K562 treated with DMSO at 1 percent for 24 hours (cell line): ENCODE data around the gene CCL15. TPM values are rescaled to one million over a fixed set of nuclear protein-coding genes. Genes with fewer than 3 reads are reported as not detected.

ENCODE experiments used
- total RNA-seq: library from RNA; unstranded; fragments of 300-600 nt; gene quantifications from 2 replicates; pipeline ENCODE4 v1.2.3, GENCODE V29; 2022; ENCODE audit warnings: low read depth; ENCODE audit not compliant: insufficient read depth

Gene CCL15, protein sequence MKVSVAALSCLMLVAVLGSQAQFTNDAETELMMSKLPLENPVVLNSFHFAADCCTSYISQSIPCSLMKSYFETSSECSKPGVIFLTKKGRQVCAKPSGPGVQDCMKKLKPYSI
- total RNA-seq = not detected in 2 replicates

GRCh38 chr17:36001110-36001771 is at the start of gene CCL15:
TSS of gene CCL15 (minus strand) at chr17:36001553. CDS start at chr17:36001492, 61 bp downstream.

DNA sequence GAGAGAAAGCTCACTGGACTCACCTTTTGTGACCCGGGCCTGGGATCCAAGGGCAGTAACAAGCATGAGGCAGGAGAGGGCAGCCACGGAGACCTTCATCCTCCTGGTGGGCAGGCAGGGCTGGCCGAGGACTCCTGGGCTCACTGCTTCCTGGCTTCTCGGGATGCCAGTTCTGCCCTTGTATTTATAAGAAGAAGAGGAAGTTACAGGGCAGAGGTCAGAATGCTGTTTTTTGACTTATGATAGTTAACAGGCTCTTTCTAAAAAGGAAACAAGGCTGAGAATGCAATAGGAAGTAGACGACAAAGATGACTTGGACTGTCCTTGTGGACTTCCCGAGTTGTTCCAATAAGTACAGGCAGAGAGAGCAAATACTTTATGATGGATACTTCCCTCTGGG is 16.4 kb upstream of the CCL15 start, which contains the start of gene CCL23:
CCL23 (minus strand) TSS at position 174 of the 400 bp plus-strand sequence; CDS start at position 99, 75 bp downstream.

DNA sequence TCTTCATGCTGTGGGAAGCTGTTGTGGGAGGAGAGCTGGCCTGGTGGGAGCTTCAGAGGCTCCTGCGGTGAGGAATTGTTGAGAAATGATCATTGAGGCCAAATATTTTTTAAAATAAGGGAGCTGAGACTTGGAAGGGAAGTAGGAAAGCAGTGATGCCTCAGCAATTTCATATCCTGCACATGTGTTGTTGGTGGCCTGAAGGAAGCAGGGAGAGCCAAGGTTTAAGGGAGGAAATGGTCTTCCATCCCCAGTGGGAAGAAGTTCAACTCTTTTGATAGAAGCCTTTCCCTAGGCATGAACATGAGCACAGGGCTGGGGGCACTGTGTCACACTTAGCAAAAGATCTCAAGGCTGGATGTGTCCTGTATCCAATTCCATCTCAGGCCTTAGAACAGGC is 14.7 kb downstream of the CCL15 start, which contains the start of gene CCL14:
CCL14 (minus strand) TSS at position 87 of the 400 bp plus-strand sequence; CDS start at position 7, 80 bp downstream.

GRCh38 chr17:35981246-35981645 is 20.1 kb downstream of the CCL15 start, which contains the start of gene CCL16:
TSS of gene CCL16 (minus strand) at chr17:35981497. CDS start at chr17:35981420, 77 bp downstream.

Other genes starting within 250 kb of the CCL15 start
- gene GAS2L2, start 248.3 kb downstream of the CCL15 start, total RNA-seq = not detected in 2 replicates
- not detected in 2 replicates for gene C17orf50, start 240.7 kb downstream of the CCL15 start, total RNA-seq
- gene MMP28, start 205.9 kb downstream of the CCL15 start, total RNA-seq = not detected in 2 replicates
- gene TAF15, start 192.1 kb downstream of the CCL15 start, total RNA-seq = 127 and 139 TPM in 2 replicates
- gene HEATR9, start 132.7 kb downstream of the CCL15 start, total RNA-seq = not detected in 2 replicates
- gene CCL5, start 121.2 kb downstream of the CCL15 start, total RNA-seq = 0.53 and 0.67 TPM in 2 replicates
- 10.2 and 13.9 TPM in 2 replicates for gene RDM1, start 70.8 kb downstream of the CCL15 start, total RNA-seq
- not detected in 2 replicates for gene LYZL6, start 57.8 kb downstream of the CCL15 start, total RNA-seq
- gene CCL16, start 20.1 kb downstream of the CCL15 start, total RNA-seq = not detected in 2 replicates
- not detected in 2 replicates for gene CCL14, start 14.8 kb downstream of the CCL15 start, total RNA-seq
- not detected in 2 replicates for gene CCL23, start 16.4 kb upstream of the CCL15 start, total RNA-seq
- not detected in 2 replicates for gene CCL18, start 62.7 kb upstream of the CCL15 start, total RNA-seq
- gene CCL3, start 88.6 kb upstream of the CCL15 start, total RNA-seq = not detected in 2 replicates
- gene CCL4, start 102.3 kb upstream of the CCL15 start, total RNA-seq = not detected in 2 replicates
- gene TBC1D3B, start 175.1 kb upstream of the CCL15 start, total RNA-seq = not detected in 2 replicates
- gene CCL3L1, start 195.2 kb upstream of the CCL15 start, total RNA-seq = not detected in 2 replicates
- gene CCL4L2, start 209.5 kb upstream of the CCL15 start, total RNA-seq = not detected in 2 replicates